GM19395 (cell line): ENCODE data around the gene ZNF687.
"Not testable (repeated sequence)": the region's sequence is repeated elsewhere in the genome, so short reads cannot be mapped to it uniquely, and the experiment has no call there.

Source experiments
- ATAC-seq: cut with Tn5 transposase; IDR thresholded peaks from one replicate; pipeline ENCODE4 v1.9.1; 2021; ENCODE audit warnings: mild to moderate bottlenecking, moderate library complexity; ENCODE audit not compliant: unreplicated experiment

The ZNF687 gene

GRCh38 chr1:151281969-151282882 lies at the start of gene ZNF687:
Gene ZNF687, plus strand, starts transcription at chr1:151282299. Its CDS starts 3,993 bp downstream, at chr1:151286292.
- ATAC-seq, result peak; percentile 86

- no peak for ATAC-seq
Observed at GRCh38 chr1:151235235-151235634, 46.9 kb upstream of the ZNF687 start.

GRCh38 chr1:151237678-151238466 lies 44.2 kb upstream of the ZNF687 start:
- ATAC-seq, result no peak

GRCh38 chr1:151238467-151238739 lies 43.7 kb upstream of the ZNF687 start:
- ATAC-seq, result no peak

- no peak for ATAC-seq
Observed at GRCh38 chr1:151242442-151242841, 39.7 kb upstream of the ZNF687 start.

- no peak for ATAC-seq
Observed at GRCh38 chr1:151243683-151244216, 38.3 kb upstream of the ZNF687 start.

- ATAC-seq, result no peak
Observed at GRCh38 chr1:151246786-151247185, 35.3 kb upstream of the ZNF687 start.

- no peak for ATAC-seq
Observed at GRCh38 chr1:151251656-151252470, 30.2 kb upstream of the ZNF687 start.

- peak; percentile 92 for ATAC-seq
Observed at GRCh38 chr1:151254217-151255213, 27.6 kb upstream of the ZNF687 start, which contains the start of gene PSMD4. Gene PSMD4, plus strand, starts transcription at chr1:151254734. Its CDS starts 49 bp downstream, at chr1:151254783.

GRCh38 chr1:151255381-151255780 lies 26.7 kb upstream of the ZNF687 start:
- no peak for ATAC-seq

- no peak for ATAC-seq
Observed at GRCh38 chr1:151259351-151259750, 22.7 kb upstream of the ZNF687 start.

GRCh38 chr1:151265446-151266236 lies 16.5 kb upstream of the ZNF687 start:
- ATAC-seq, result no peak

- no peak for ATAC-seq
Observed at GRCh38 chr1:151266315-151266714, 15.8 kb upstream of the ZNF687 start.

GRCh38 chr1:151266821-151267220 lies 15.3 kb upstream of the ZNF687 start:
- no peak for ATAC-seq

GRCh38 chr1:151267760-151268159 lies 14.3 kb upstream of the ZNF687 start:
- ATAC-seq, result no peak

- no peak for ATAC-seq
Observed at GRCh38 chr1:151273924-151274466, 8.1 kb upstream of the ZNF687 start.

GRCh38 chr1:151275341-151275740 lies 6.8 kb upstream of the ZNF687 start:
- not testable (repeated sequence) for ATAC-seq

GRCh38 chr1:151277249-151277648 lies 4.8 kb upstream of the ZNF687 start:
- ATAC-seq, result no peak
